Measurements from ENCODE around the gene EIF1B.

Gene EIF1B

GRCh38 chr3:40308725-40309417, 636 bp upstream of the EIF1B start:
- no peak for DNase-seq (ENCODE audit: low read depth)

DNA sequence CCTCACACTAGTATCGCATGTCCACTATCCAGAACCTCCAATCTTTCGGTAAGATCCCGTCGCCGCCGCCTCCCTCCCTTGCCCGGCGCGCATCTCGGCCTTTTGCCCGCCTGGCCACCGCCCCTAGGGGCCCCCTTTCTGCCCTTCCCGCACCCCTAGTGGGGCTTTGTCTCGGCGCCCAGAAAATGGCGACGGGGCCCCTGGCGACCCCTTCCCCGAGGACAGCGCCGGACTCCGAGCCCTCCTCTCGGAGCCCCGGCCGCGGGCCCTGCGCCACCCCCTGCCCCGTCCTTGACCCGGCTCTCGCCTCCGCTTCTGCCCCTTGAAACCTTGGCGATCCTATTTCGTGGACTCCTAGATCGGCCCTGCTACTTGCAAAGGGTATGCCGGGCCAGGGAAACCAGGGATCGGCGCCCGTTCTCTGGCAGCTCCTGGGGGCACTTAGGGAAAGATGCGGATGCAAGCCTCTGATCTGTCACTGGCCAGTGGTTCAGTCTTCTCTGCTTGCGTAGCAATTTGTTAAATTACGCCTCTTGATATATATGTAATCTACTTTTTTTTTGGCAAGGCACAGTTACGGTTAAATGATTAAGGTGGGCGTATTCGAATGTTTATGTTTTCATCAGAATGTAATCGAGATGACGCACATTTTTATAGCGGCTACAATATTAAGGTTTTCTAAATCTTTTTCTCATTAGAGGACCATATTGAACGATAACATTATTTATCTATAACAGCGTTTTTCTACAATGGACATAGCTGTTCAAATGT, 603 bp downstream of the EIF1B start:
- DNase-seq (ENCODE audit: low read depth), result no peak

- DNase-seq (ENCODE audit: low read depth), result no peak
Measured at GRCh38 chr3:40310705-40311104, 1.2 kb downstream of the EIF1B start.

- DNase-seq (ENCODE audit: low read depth), result no peak
Measured at GRCh38 chr3:40312661-40313226, 3.2 kb downstream of the EIF1B start.

DNA sequence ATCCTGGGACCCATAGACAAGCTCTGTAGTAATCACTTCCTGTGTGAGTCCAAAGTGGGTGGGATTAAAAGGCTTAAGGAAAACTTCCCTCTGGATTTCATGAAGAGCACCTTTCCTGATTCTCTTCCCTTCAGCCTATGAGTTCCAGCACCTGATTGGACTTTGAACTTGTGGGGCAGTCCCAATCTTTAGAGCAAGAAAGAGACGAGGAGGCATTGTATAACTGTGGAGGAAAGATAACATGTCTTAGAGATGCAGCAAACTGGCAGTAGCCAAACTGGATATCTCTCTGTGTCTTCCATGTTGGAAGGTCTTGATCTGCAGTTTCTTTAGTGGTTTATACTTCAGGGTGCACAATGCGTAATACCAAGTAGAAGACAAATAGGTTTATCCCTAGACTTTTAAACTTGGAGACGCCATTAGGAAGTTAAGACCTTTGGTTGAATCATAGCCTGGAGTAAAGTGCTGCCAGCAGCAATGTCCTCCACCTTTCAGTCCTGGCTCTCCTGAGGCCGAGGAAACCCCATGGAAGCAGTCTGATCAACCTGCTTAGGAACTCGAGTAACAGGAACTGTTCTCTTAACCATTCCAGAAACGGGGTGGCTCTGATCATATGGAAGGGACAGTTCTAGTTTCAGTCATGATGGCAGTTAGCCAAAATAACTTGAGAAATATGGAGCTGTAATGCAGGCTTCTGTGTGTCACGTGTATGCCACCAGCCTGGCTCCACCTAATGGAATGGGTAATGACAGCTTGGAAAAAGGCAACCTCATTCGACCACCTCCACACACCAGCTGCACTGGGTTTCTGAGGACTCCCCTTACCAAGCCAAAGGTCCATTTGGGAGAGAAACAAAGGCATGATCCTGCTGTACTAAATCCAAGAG, 4.7 kb downstream of the EIF1B start:
- DNase-seq (ENCODE audit: low read depth), result no peak

GRCh38 chr3:40317061-40317855, 7.8 kb downstream of the EIF1B start:
- DNase-seq (ENCODE audit: low read depth), result no peak

DNA sequence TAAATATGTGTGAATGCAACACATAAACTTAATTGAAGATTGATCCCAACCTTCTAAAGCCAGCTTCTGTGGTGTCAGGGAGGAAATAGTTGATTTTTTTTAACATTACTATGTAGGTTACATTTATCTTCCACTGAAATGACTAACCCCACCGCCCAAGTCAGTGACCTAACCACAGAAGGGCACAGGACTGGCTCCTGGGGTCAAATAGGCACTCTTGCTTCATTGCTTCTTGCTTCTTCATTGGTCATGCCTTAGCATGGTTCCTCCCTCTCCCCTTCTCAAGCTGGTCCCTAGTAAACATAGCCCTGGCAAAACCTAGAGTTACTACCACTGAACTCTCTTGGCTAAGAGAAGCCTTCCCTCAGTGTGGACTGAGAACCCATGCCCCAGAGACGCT, 12.3 kb downstream of the EIF1B start:
- DNase-seq (ENCODE audit: low read depth), result no peak

DNA sequence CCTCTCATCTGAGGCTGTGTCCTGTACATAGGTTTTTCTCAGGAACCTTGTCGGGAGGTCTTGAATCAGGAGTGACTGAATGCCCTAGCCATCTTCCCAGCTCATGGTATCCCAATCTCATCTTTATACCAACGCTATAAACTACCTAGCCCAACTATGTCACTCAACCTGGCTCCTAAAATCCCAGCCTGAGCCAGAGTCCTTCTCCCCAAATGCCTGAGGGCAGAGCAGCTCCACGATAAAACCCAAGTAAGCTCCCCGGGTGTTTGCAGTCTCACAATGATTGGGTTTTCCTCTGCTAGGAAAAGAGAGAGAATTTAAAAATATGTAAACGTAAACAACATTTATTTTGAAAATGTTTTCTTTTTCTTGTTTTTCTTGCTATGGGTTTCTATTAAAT, 14.4 kb downstream of the EIF1B start:
- DNase-seq (ENCODE audit: low read depth), result no peak

DNA sequence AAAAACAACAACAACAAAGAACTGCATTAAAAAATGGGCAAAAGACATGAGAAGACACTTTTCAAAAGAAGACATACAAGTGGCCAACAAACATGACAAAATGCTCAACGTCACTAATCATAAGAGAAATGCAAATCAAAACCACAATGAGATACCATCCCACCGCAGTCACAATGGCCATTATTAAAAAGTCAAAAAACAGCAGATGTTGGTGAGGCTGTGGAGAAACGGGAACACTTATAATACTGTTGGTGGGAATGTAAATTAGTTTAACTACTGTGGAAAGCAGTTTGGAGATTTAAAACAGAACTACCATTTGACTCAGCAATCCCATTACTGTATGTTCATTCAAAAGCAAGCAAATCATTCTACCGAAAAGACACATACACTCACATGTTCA, 15.1 kb downstream of the EIF1B start:
- no peak for DNase-seq (ENCODE audit: low read depth)

DNA sequence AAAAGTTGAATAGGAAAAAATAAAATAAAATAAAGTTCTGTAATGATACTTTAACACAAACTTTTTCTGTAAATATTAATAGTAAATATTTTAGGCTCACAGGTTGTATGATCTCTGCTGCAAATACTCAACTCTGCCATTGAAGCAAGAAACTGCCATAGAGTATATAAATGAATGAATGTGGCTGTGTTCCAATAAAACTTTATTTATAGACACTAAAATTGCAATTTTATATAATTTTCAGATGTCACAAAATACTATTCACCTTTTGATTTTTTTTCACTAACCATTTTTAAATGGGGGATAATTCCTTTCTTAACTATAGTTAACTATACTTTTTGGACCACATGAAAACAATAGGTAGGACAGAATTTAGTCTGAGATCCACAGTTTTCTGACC, 16.0 kb downstream of the EIF1B start:
- no peak for DNase-seq (ENCODE audit: low read depth)

- DNase-seq (ENCODE audit: low read depth), result no peak
Measured at GRCh38 chr3:40328374-40328773, 18.9 kb downstream of the EIF1B start.

- no peak for DNase-seq (ENCODE audit: low read depth)
Measured at GRCh38 chr3:40329071-40329470, 19.6 kb downstream of the EIF1B start.

- DNase-seq (ENCODE audit: low read depth), result no peak
Measured at GRCh38 chr3:40332684-40333083, 23.2 kb downstream of the EIF1B start.

GRCh38 chr3:40333416-40333815, 23.9 kb downstream of the EIF1B start:
- no peak for DNase-seq (ENCODE audit: low read depth)

DNA sequence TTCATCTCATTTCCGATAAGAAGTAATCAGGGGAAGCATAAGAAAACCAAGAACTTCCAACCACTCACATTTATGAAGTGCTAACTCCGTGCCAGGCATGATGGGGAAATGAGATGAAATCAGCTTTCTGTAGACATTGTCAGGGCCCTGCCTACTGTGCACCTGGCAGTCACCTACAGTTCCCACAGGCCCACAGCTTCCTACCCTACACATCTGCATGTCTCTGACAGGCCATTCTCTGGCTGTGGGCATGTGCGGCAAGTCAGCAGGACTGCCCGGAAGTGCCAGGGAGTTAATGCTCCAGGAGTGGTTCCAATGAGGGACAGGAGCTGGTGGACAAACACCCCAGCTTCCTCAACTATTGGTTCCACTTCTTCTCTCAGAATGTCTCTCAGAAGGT, 24.3 kb downstream of the EIF1B start:
- no peak for DNase-seq (ENCODE audit: low read depth)

DNA sequence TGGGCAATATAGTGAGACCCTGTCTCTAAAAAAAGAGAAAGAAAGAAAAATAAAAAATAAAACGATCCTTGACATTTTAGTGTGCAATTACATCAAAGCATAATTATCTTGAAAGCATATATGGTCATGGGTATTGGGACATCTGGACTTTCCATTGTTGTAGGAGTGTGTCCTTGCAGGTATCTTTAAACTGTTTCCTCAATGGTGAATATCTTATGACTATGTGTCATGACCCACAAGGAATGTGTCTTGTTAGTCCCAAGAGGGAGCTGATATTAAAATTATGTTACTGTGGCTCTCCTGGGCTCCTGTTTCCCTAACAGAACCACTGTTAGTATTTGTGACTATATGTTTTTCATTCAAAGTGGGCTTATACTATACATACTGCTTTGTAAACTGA, 26.6 kb downstream of the EIF1B start:
- no peak for DNase-seq (ENCODE audit: low read depth)

- DNase-seq (ENCODE audit: low read depth), result no peak
Measured at GRCh38 chr3:40336511-40337135, 27.1 kb downstream of the EIF1B start.

DNA sequence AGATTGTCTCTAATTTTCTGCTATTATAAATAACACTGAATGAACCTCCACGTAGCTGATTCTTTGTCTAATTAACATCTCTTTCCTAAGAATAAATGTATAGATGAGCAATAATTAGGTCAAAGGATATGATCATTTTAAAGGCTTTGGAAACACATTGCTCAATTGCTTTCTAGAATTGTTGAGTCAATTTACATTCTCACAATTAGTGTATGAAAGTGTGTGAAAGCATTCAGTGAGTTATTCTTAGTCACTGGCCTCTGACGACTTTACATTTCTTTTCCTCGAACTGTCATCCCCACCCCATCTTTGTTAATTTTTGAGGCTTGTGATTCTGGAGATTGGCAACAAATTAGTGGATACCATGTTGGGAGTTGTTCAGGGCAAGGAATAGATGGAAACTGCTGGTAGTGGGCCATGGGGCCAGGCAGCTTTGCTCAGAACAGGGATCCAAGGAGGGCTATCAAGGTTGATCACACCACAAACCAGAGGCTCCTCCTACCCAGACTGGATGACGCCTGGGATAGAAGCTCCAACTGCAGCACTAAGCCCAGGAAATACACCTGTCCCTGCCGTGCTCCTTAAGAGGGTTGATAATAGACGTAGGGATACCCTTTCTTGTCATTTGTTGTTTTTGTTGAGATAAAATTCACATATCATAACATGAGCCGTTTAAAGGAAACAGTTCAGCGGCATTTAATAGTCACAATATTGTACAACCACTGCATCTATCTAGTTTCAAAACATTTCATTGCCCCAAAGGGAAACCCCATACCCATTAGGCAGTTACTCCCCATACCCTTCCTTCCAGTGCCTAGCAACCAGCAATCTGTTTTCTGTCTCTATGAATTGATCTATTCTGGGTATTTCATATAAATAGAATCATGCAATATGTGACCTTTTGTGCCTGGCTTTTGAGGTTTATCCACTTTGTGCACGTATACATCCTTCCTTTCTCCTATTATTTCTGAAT, 27.9 kb downstream of the EIF1B start:
- DNase-seq (ENCODE audit: low read depth), result no peak

- no peak for DNase-seq (ENCODE audit: low read depth)
Measured at GRCh38 chr3:40339871-40340270, 30.4 kb downstream of the EIF1B start.

Data from T-helper 22 cell (primary cell).